ENCODE results near the gene NR6A1. TPM values are rescaled to one million over a fixed set of nuclear protein-coding genes. Genes with fewer than 3 reads are reported as not detected.
A peak's percentile ranks its signal among the peaks of the same experiment; 100 is the strongest.

Gene NR6A1
- total and polyA plus RNA-seq, 2 of the 13 experiments (the other 11 are each of a cell fraction or from before 2014, with no cell fraction given), result 28.1 to 31.5 TPM

GRCh38 chr9:124475868-124476690, 295.0 kb downstream of the NR6A1 start:
- no peaks in the 10 kb centered on the region for H3K36me3 ChIP-seq (replicated peaks in 1 of 2; ENCODE audit: control insufficient read depth in 1 of 2, insufficient read depth in 2 of 2, low read length in 2 of 2)
- in situ Hi-C loops (cut with HindIII; ENCODE audit: extremely low pct_ligation_motif_present, low pct_unique_long_range_greater_than_20kb), result no loop called here
- no peak overlapping the region for H3K9ac ChIP-seq (ENCODE audit: insufficient read depth, low read depth, low read length)
- H3K4me2 ChIP-seq (ENCODE audit: low read depth, low read length), result no peak overlapping the region
- no peaks in the 10 kb centered on the region for H4K20me1 ChIP-seq (ENCODE audit: insufficient read depth, low read length)
- WGBS (ENCODE audit: low lambda C conversion rate), result 5% methylated on average over 4 of the region's 14 CpGs
- ATAC-seq, result no peak
- no peak overlapping the region for H3K27ac ChIP-seq (ENCODE audit: extremely low read length, insufficient read depth, low read length)
- H3K4me1 ChIP-seq (ENCODE audit: insufficient read depth, low read length), result peaks cover 41% of the 10 kb centered on the region
- H3K9me3 ChIP-seq (ENCODE audit: low read length), result no peaks in the 10 kb centered on the region
- no peak overlapping the region for H3K4me3 ChIP-seq (replicated peaks in 1 of 3; ENCODE audit: insufficient read depth in 1 of 3, low read depth in 2 of 3, low read length in 3 of 3)
- peaks cover 9 to 71% of the 10 kb centered on the region in 2 experiments for H3K27me3 ChIP-seq (ENCODE audit: control insufficient read depth in 1 of 2, insufficient read depth in 2 of 2, low read length in 2 of 2)
- FAIRE-seq, result no peak
- intact Hi-C loops (cut with micrococcal nuclease; ENCODE audit: unreplicated experiment), result loop anchor here (5.0 kb wide), 1 partner anchor 61 kb away; no protein-coding TSS in a partner anchor
- H2AFZ ChIP-seq (ENCODE audit: low read length), result no peak overlapping the region
- no peaks in the 10 kb centered on the region for H3K79me2 ChIP-seq (ENCODE audit: insufficient read depth, low read length)
- ChIA-PET POLR2A (no interaction called here), CTCF (ENCODE audit: low intra/inter-chr PET ratio, low total read pairs) (no interaction called here)
- DNase-seq (ENCODE audit: low spot score), result no peak
- TF ChIP-seq ZNF768 (CRISPR knock-in tag; IDR thresholded peaks at IDR 0.05) (peak; percentile 89), SUZ12 (IDR thresholded peaks at IDR 0.05; ENCODE audit: low read depth, low read length) (no peak)
- BruUV-seq (replicated peaks), result no TSS peak

- FAIRE-seq, result no peak
- H2AFZ ChIP-seq (ENCODE audit: low read length), result no peak overlapping the region
- H4K20me1 ChIP-seq (ENCODE audit: insufficient read depth, low read length), result no peaks in the 10 kb centered on the region
- H3K4me3 ChIP-seq (replicated peaks in 1 of 3; ENCODE audit: insufficient read depth in 1 of 3, low read depth in 2 of 3, low read length in 3 of 3), result no peak overlapping the region
- no peak overlapping the region for H3K9ac ChIP-seq (ENCODE audit: insufficient read depth, low read depth, low read length)
- no peaks in the 10 kb centered on the region for H3K9me3 ChIP-seq (ENCODE audit: low read length)
- peaks cover 34% of the 10 kb centered on the region for H3K4me1 ChIP-seq (ENCODE audit: insufficient read depth, low read length)
- no peaks in the 10 kb centered on the region for H3K36me3 ChIP-seq (replicated peaks in 1 of 2; ENCODE audit: control insufficient read depth in 1 of 2, insufficient read depth in 2 of 2, low read length in 2 of 2)
- intact Hi-C loops (cut with micrococcal nuclease; ENCODE audit: unreplicated experiment) (loop anchor here (5.0 kb wide), 1 partner anchor 62 kb away; no protein-coding TSS in a partner anchor), in situ Hi-C loops (cut with HindIII; ENCODE audit: extremely low pct_ligation_motif_present, low pct_unique_long_range_greater_than_20kb) (no loop called here)
- no peak overlapping the region for H3K27ac ChIP-seq (ENCODE audit: extremely low read length, insufficient read depth, low read length)
- 36% methylated on average over 17 of the region's 21 CpGs for WGBS (ENCODE audit: low lambda C conversion rate)
- no peaks in the 10 kb centered on the region for H3K79me2 ChIP-seq (ENCODE audit: insufficient read depth, low read length)
- DNase-seq (ENCODE audit: low spot score), result no peak
- peak overlapping the region; percentile 18; the same call in 1 of the 2 replicates for H3K4me2 ChIP-seq (ENCODE audit: low read depth, low read length)
- peaks cover 12 to 79% of the 10 kb centered on the region in 2 experiments for H3K27me3 ChIP-seq (ENCODE audit: control insufficient read depth in 1 of 2, insufficient read depth in 2 of 2, low read length in 2 of 2)
- ATAC-seq, result peak; percentile 4; the same call in 1 of the 3 replicates
- ChIA-PET CTCF (ENCODE audit: low intra/inter-chr PET ratio, low total read pairs) (no interaction called here), POLR2A (no interaction called here)
- no TSS peak for BruUV-seq (replicated peaks)
- peak; percentile 86; the same call in 1 of the 2 replicates for TF ChIP-seq ZNF281 (CRISPR knock-in tag; IDR thresholded peaks at IDR 0.05; ENCODE audit: borderline replicate concordance)
- TF ChIP-seq ARHGAP35 (CRISPR knock-in tag; IDR thresholded peaks at IDR 0.05; ENCODE audit: borderline replicate concordance), result no peak
- no peak for TF ChIP-seq ZNF331 (CRISPR knock-in tag; IDR thresholded peaks at IDR 0.05)
- no peak for TF ChIP-seq SATB2 (CRISPR knock-in tag; IDR thresholded peaks at IDR 0.05)
- TF ChIP-seq, protein P1, sequence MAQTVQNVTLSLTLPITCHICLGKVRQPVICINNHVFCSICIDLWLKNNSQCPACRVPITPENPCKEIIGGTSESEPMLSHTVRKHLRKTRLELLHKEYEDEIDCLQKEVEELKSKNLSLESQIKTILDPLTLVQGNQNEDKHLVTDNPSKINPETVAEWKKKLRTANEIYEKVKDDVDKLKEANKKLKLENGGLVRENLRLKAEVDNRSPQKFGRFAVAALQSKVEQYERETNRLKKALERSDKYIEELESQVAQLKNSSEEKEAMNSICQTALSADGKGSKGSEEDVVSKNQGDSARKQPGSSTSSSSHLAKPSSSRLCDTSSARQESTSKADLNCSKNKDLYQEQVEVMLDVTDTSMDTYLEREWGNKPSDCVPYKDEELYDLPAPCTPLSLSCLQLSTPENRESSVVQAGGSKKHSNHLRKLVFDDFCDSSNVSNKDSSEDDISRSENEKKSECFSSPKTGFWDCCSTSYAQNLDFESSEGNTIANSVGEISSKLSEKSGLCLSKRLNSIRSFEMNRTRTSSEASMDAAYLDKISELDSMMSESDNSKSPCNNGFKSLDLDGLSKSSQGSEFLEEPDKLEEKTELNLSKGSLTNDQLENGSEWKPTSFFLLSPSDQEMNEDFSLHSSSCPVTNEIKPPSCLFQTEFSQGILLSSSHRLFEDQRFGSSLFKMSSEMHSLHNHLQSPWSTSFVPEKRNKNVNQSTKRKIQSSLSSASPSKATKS (CRISPR knock-in tag; IDR thresholded peaks at IDR 0.05), result no peak
Measured at GRCh38 chr9:124475158-124475867, 295.8 kb downstream of the NR6A1 start.
